Fibroblast of lung (primary cell): ENCODE data around the gene LIN37. TPM values are rescaled to one million over a fixed set of nuclear protein-coding genes. Genes with fewer than 3 reads are reported as not detected.

Experiments used
- DNase-seq, 2 donors: peaks; one replicate each; pipeline versions ENCODE4 v3.0.0 to v3.0.0-alpha.2; 2010; ENCODE audit warnings: low read depth in 2 of 2
- H2AFZ ChIP-seq: 2 replicates; pipeline ENCODE4 v1.5.1; 2012; ENCODE audit warnings: low read length, control low read depth, inconsistent platforms
- H3K27ac ChIP-seq: 2 replicates; pipeline ENCODE4 v1.5.1; 2011; ENCODE audit warnings: low read length, control low read depth; ENCODE audit not compliant: insufficient read depth
- H3K27me3 ChIP-seq: 2 replicates; pipeline ENCODE4 v1.5.1; 2011; ENCODE audit warnings: mild to moderate bottlenecking, low read length; ENCODE audit not compliant: control insufficient read depth, insufficient read depth
- H3K36me3 ChIP-seq: 2 replicates; pipeline ENCODE4 v1.5.1; 2011; ENCODE audit warnings: low read length; ENCODE audit not compliant: control insufficient read depth, insufficient read depth
- H3K4me1 ChIP-seq: 2 replicates; pipeline ENCODE4 v1.5.1; 2011; ENCODE audit warnings: low read length; ENCODE audit not compliant: control insufficient read depth, insufficient read depth; ENCODE audit errors: extremely low read depth
- H3K4me2 ChIP-seq: 2 replicates; pipeline ENCODE4 v1.5.1; 2011; ENCODE audit warnings: low read length, control low read depth; ENCODE audit not compliant: insufficient read depth; ENCODE audit errors: extremely low read depth
- H3K4me3 ChIP-seq, 4 experiments: fragments of 200-600 bp in 1 of 4; sonication (generic) in 1 of 4; replicated peaks in 1 of 4; 2 replicates each; pipeline ENCODE4 v1.5.1; 2011 to 2016; ENCODE audit warnings: low read length in 4 of 4, low read depth in 3 of 4, mild to moderate bottlenecking in 3 of 4, control low read depth in 2 of 4, inconsistent platforms in 1 of 4, mixed read lengths in 1 of 4; ENCODE audit not compliant: insufficient read depth in 1 of 4; ENCODE audit errors: control extremely low read depth in 1 of 4
- H3K79me2 ChIP-seq: 2 replicates; pipeline ENCODE4 v1.5.1; 2012; ENCODE audit warnings: mild to moderate bottlenecking, low read length, inconsistent platforms; ENCODE audit not compliant: control insufficient read depth, insufficient read depth
- H3K9ac ChIP-seq: 2 replicates; pipeline ENCODE4 v1.5.1; 2011; ENCODE audit warnings: mild to moderate bottlenecking, low read length, control low read depth; ENCODE audit not compliant: insufficient read depth
- H3K9me3 ChIP-seq: 2 replicates; pipeline ENCODE4 v1.5.1; 2012; ENCODE audit warnings: low read depth, low read length; ENCODE audit not compliant: control insufficient read depth, insufficient read depth
- H4K20me1 ChIP-seq: 2 replicates; pipeline ENCODE4 v1.5.1; 2011; ENCODE audit warnings: low read length; ENCODE audit not compliant: control insufficient read depth, insufficient read depth; ENCODE audit errors: extremely low read depth
- CTCF ChIP-seq, 2 donors: IDR thresholded peaks in 1 of 2; conservative IDR thresholded peaks in 1 of 2; 1 replicate in 1 of 2; 2 replicates in 1 of 2; pipeline ENCODE4 v1.5.1; 2011 to 2012; ENCODE audit warnings: low read length in 2 of 2, control low read depth in 1 of 2, inconsistent platforms in 1 of 2, low read depth in 1 of 2, mild to moderate bottlenecking in 1 of 2
- EZH2 ChIP-seq: IDR thresholded peaks from 2 replicates; pipeline ENCODE4 v1.5.1; 2012; ENCODE audit warnings: low read length, control low read depth, mild to moderate bottlenecking; ENCODE audit errors: missing control alignments
- polyA plus RNA-seq, 2 donors: library from polyadenylated mRNA; depleted of rRNA in 1 of 2; stranded (reverse) in 1 of 2; unstranded in 1 of 2; fragments of >200 nt; gene quantifications; 2 replicates each; pipeline ENCODE4 v1.2.1, GENCODE V29; 2011 to 2012; ENCODE audit warnings: missing spikeins in 1 of 2
- total RNA-seq: library from RNA; depleted of rRNA; stranded (reverse); fragments of >200 nt; gene quantifications from 2 replicates; pipeline ENCODE4 v1.2.1, GENCODE V29; 2014

Gene LIN37
- total and polyA plus RNA-seq, 2 donors (not counting 1 experiment from before 2014, with no cell fraction given), result 6.4 to 10.3 TPM

- Histone ChIP-seq H2AFZ (no peak overlapping the region), H3K4me1 (peaks cover 1% of the 10 kb centered on the region), H3K9me3 (no peaks in the 10 kb centered on the region), H4K20me1 (no peaks in the 10 kb centered on the region), H3K79me2 (no peaks in the 10 kb centered on the region), H3K27me3 (peaks cover 2% of the 10 kb centered on the region), H3K36me3 (no peaks in the 10 kb centered on the region), H3K27ac (no peak overlapping the region), H3K4me3 (no peak overlapping the region), H3K4me2 (no peak overlapping the region), H3K9ac (no peak overlapping the region)
- DNase-seq, result no peak
- no peak for TF ChIP-seq EZH2
- TF ChIP-seq CTCF (conservative IDR thresholded peaks at IDR 0.05 in 1 of 2, IDR thresholded peaks at IDR 0.05 in 1 of 2; ENCODE audit: low read depth in 1 of 2, low read length in 2 of 2), result no peak
Observed at GRCh38 chr19:35710784-35711723, 37.3 kb upstream of the LIN37 start.

- Histone ChIP-seq H3K9me3 (no peaks in the 10 kb centered on the region), H3K36me3 (no peaks in the 10 kb centered on the region), H3K4me2 (no peak overlapping the region), H2AFZ (no peak overlapping the region), H3K79me2 (no peaks in the 10 kb centered on the region), H3K4me1 (peaks cover 3% of the 10 kb centered on the region), H3K9ac (no peak overlapping the region), H3K4me3 (no peak overlapping the region), H3K27me3 (peaks cover 2% of the 10 kb centered on the region), H3K27ac (no peak overlapping the region), H4K20me1 (no peaks in the 10 kb centered on the region)
- DNase-seq, result no peak
- TF ChIP-seq EZH2, result no peak
- TF ChIP-seq CTCF (conservative IDR thresholded peaks at IDR 0.05 in 1 of 2, IDR thresholded peaks at IDR 0.05 in 1 of 2; ENCODE audit: low read depth in 1 of 2, low read length in 2 of 2), result no peak
Observed at GRCh38 chr19:35712567-35713505, 35.5 kb upstream of the LIN37 start.

- Histone ChIP-seq H3K36me3 (no peaks in the 10 kb centered on the region), H3K27ac (no peak overlapping the region), H4K20me1 (no peaks in the 10 kb centered on the region), H2AFZ (no peak overlapping the region), H3K4me1 (peaks cover 3% of the 10 kb centered on the region), H3K4me3 (no peak overlapping the region), H3K79me2 (peaks cover 3% of the 10 kb centered on the region), H3K9ac (no peak overlapping the region), H3K27me3 (peaks cover 2% of the 10 kb centered on the region), H3K9me3 (no peaks in the 10 kb centered on the region), H3K4me2 (no peak overlapping the region)
- DNase-seq, result no peak
- TF ChIP-seq EZH2 (no peak), CTCF (conservative IDR thresholded peaks at IDR 0.05 in 1 of 2, IDR thresholded peaks at IDR 0.05 in 1 of 2; ENCODE audit: low read depth in 1 of 2, low read length in 2 of 2) (no peak)
Observed at GRCh38 chr19:35713506-35713850, 34.9 kb upstream of the LIN37 start.
